Measurements from ENCODE around the gene GPBP1L1. TPM values are rescaled to one million over a fixed set of nuclear protein-coding genes. Genes with fewer than 3 reads are reported as not detected.

Gene GPBP1L1
- total and polyA plus RNA-seq, 2 of the 13 experiments (the other 11 are each of a cell fraction or from before 2014, with no cell fraction given): 45.9 to 86.1 TPM

GRCh38 chr1:45687014-45687753 is 851 bp upstream of the GPBP1L1 start:
- TSS peak; percentile 87 for BruUV-seq (replicated peaks)
- H3K9me3 ChIP-seq (ENCODE audit: low read length): no peaks in the 10 kb centered on the region
- H3K9ac ChIP-seq (ENCODE audit: insufficient read depth, low read depth, low read length): peak overlapping the region; percentile 100
- peak overlapping the region; percentile 99 for H3K27ac ChIP-seq (ENCODE audit: extremely low read length, insufficient read depth, low read length)
- H3K79me2 ChIP-seq (ENCODE audit: insufficient read depth, low read length): peaks cover 71% of the 10 kb centered on the region
- H3K36me3 ChIP-seq (replicated peaks in 1 of 2; ENCODE audit: control insufficient read depth in 1 of 2, insufficient read depth in 2 of 2, low read length in 2 of 2): peaks cover 0 to 12% of the 10 kb centered on the region in 2 experiments; a peak in 3 of 5 replicates
- peak; percentile 94 for ATAC-seq
- H3K4me1 ChIP-seq (ENCODE audit: insufficient read depth, low read length): peaks cover 42% of the 10 kb centered on the region
- POLR2A ChIA-PET: interaction anchor here (0.5 to 2.7 kb wide), 21 partner anchors 9 to 384 kb away, joined by 3 to 29 read pairs (median 4); partner anchors contain the start of genes CCDC163, IPP, MMACHC and NASP
- H3K4me2 ChIP-seq (ENCODE audit: low read depth, low read length): peak overlapping the region; percentile 99
- peaks cover 0 to 5% of the 10 kb centered on the region in 2 experiments; a peak in 2 of 5 replicates for H3K27me3 ChIP-seq (ENCODE audit: control insufficient read depth in 1 of 2, insufficient read depth in 2 of 2, low read length in 2 of 2)
- peak; percentile 97 for DNase-seq (ENCODE audit: low spot score)
- WGBS (ENCODE audit: low lambda C conversion rate): under 1% methylated on average over 26 of the region's 44 CpGs
- peak; percentile 77 for FAIRE-seq
- in situ Hi-C loops (cut with HindIII; ENCODE audit: extremely low pct_ligation_motif_present, low pct_unique_long_range_greater_than_20kb) (loop anchor here (5.0 kb wide), 1 partner anchor 115 kb away; the partner anchor contains the start of gene MAST2), intact Hi-C loops (cut with micrococcal nuclease; ENCODE audit: unreplicated experiment) (loop anchor here (2.0 to 5.0 kb wide), 4 partner anchors 65 to 492 kb away; partner anchors contain the start of genes IPP and MAST2)
- peak overlapping the region; percentile 89 for H2AFZ ChIP-seq (ENCODE audit: low read length)
- peaks cover 26% of the 10 kb centered on the region for H4K20me1 ChIP-seq (ENCODE audit: insufficient read depth, low read length)
- CTCF ChIA-PET (ENCODE audit: low intra/inter-chr PET ratio, low total read pairs): no interaction called here
- peak overlapping the region; percentile 83 to 98 (median 93) for H3K4me3 ChIP-seq (replicated peaks in 1 of 3; ENCODE audit: insufficient read depth in 1 of 3, low read depth in 2 of 3, low read length in 3 of 3)
- TF ChIP-seq SNAPC4 (CRISPR knock-in tag; IDR thresholded peaks at IDR 0.05) (peak; percentile 54; the same call in 1 of the 2 replicates), MXD1 (CRISPR knock-in tag; IDR thresholded peaks at IDR 0.05) (0 out of 2 replicates have a peak, but pooled peaks have one; percentile 29), TEAD3 (CRISPR knock-in tag; optimal IDR thresholded peaks at IDR 0.05; ENCODE audit: borderline replicate concordance) (no peak), NAIF1 (CRISPR knock-in tag; IDR thresholded peaks at IDR 0.05; ENCODE audit: borderline replicate concordance) (peak; percentile 99), GMEB1 (CRISPR knock-in tag; IDR thresholded peaks at IDR 0.05; ENCODE audit: borderline replicate concordance) (peak; percentile 96), ZHX1 (CRISPR knock-in tag; IDR thresholded peaks at IDR 0.05; ENCODE audit: low read depth) (no peak), GATAD1 (CRISPR knock-in tag; IDR thresholded peaks at IDR 0.05) (peak; percentile 77), ZNF850 (CRISPR knock-in tag; conservative IDR thresholded peaks at IDR 0.05) (no peak), FLYWCH1 (CRISPR knock-in tag; IDR thresholded peaks at IDR 0.05) (no peak), ZNF143 (CRISPR knock-in tag; IDR thresholded peaks at IDR 0.05) (peak; percentile 98), GABPA (IDR thresholded peaks at IDR 0.05; ENCODE audit: low read depth, low read length) (peak; percentile 54; the same call in 1 of the 2 replicates), GABPA (CRISPR knock-in tag; IDR thresholded peaks at IDR 0.05; ENCODE audit: low read depth) (peak; percentile 85), ZNF607 (CRISPR knock-in tag; IDR thresholded peaks at IDR 0.05; ENCODE audit: borderline replicate concordance) (peak; percentile 31; the same call in 1 of the 2 replicates)
